H1 (cell line): Measurements from ENCODE around the gene SLX4IP. TPM values are rescaled to one million over a fixed set of nuclear protein-coding genes. Genes with fewer than 3 reads are reported as not detected.

Experiments used
- CTCF ChIA-PET: fragments of 300-600 bp; sonication (Branson Sonifier 250); formaldehyde crosslinking; loops from one replicate; lab custom pipeline; 2021; ENCODE audit not compliant: partially characterized antibody; lab: Charles Lee
- POLR2A ChIA-PET: fragments of 300-600 bp; sonication (Branson Sonifier 250); formaldehyde crosslinking; loops from one replicate; lab custom pipeline; 2021; ENCODE audit warnings: inconsistent platforms; ENCODE audit not compliant: partially characterized antibody; lab: Charles Lee
- DNase-seq, 2 experiments: peaks; one replicate each; pipeline versions ENCODE4 v3.0.0 to v3.0.0-alpha.2; 2010 to 2022; ENCODE audit warnings: low spot score in 2 of 2, low read depth in 1 of 2, mixed read lengths in 1 of 2
- FAIRE-seq: peaks from 2 replicates; lab custom pipeline; 2011; peaks lifted over from hg19 to GRCh38; lab: Jason Lieb, UNC
- H2AFZ ChIP-seq: 2 replicates; pipeline ENCODE4 v1.8.1; 2012; ENCODE audit warnings: low read length, inconsistent platforms
- H2AK5ac ChIP-seq: 2 replicates; pipeline ENCODE4 v1.6.1; 2013; ENCODE audit warnings: low read depth, low read length
- H2BK120ac ChIP-seq: replicated peaks from 2 replicates; pipeline ENCODE3; 2013; ENCODE audit warnings: low read depth, low read length, inconsistent platforms
- H2BK12ac ChIP-seq: 2 replicates; pipeline ENCODE4 v1.6.1; 2013; ENCODE audit warnings: low read depth, low read length
- H2BK15ac ChIP-seq: 2 replicates; pipeline ENCODE4 v1.6.1; 2013; ENCODE audit warnings: low read length
- H2BK20ac ChIP-seq: 2 replicates; pipeline ENCODE4 v1.6.1; 2013; ENCODE audit warnings: low read length
- H2BK5ac ChIP-seq: 2 replicates; pipeline ENCODE4 v1.6.1; 2013; ENCODE audit warnings: low read depth, low read length
- H3K14ac ChIP-seq: 2 replicates; pipeline ENCODE4 v1.6.1; 2013; ENCODE audit warnings: inconsistent platforms; ENCODE audit not compliant: insufficient read length
- H3K18ac ChIP-seq: 2 replicates; pipeline ENCODE4 v1.6.1; 2013; ENCODE audit warnings: low read length; ENCODE audit errors: extremely low read depth
- H3K23ac ChIP-seq: 2 replicates; pipeline ENCODE4 v1.6.1; 2013; ENCODE audit warnings: inconsistent platforms; ENCODE audit not compliant: insufficient read length
- H3K23me2 ChIP-seq: 2 replicates; pipeline ENCODE4 v1.6.1; 2013; ENCODE audit warnings: low read depth, low read length
- H3K27ac ChIP-seq: 2 replicates; pipeline ENCODE4 v1.6.1; 2011; ENCODE audit warnings: low read depth, low read length, inconsistent platforms
- H3K27me3 ChIP-seq, 4 experiments: replicated peaks in 1 of 4; 1 replicate in 1 of 4; 2 replicates in 3 of 4; pipeline versions ENCODE4 v1.6.1 to v1.8.1; 2011 to 2013; ENCODE audit warnings: low read length in 3 of 4, mild to moderate bottlenecking in 3 of 4, inconsistent platforms in 2 of 4, mixed read lengths in 2 of 4, moderate library complexity in 1 of 4; ENCODE audit not compliant: control insufficient read depth in 3 of 4, insufficient read depth in 3 of 4; ENCODE audit errors: extremely low read depth in 1 of 4
- H3K36me3 ChIP-seq, 4 experiments: 2 replicates each; pipeline versions ENCODE4 v1.6.1 to v1.8.1; 2011 to 2013; ENCODE audit warnings: mild to moderate bottlenecking in 4 of 4, low read length in 3 of 4, moderate library complexity in 2 of 4, control low read depth in 1 of 4, inconsistent platforms in 1 of 4; ENCODE audit not compliant: insufficient read depth in 4 of 4, control insufficient read depth in 2 of 4
- H3K4ac ChIP-seq: replicated peaks from 2 replicates; pipeline ENCODE3; 2013; ENCODE audit warnings: low read length, low read depth, mixed read lengths, inconsistent platforms; ENCODE audit not compliant: insufficient read length
- H3K4me1 ChIP-seq, 4 experiments: replicated peaks in 1 of 4; 1 replicate in 1 of 4; 2 replicates in 3 of 4; pipeline versions ENCODE4 v1.6.1 to v1.8.1; 2011 to 2013; ENCODE audit warnings: low read length in 3 of 4, inconsistent platforms in 2 of 4, mixed read lengths in 1 of 4; ENCODE audit not compliant: insufficient read depth in 4 of 4, control insufficient read depth in 3 of 4
- H3K4me2 ChIP-seq, 2 experiments: 2 replicates each; pipeline versions ENCODE4 v1.6.1 to v1.8.1; 2011 to 2013; ENCODE audit warnings: low read depth in 2 of 2, low read length in 2 of 2, control low read depth in 1 of 2, inconsistent platforms in 1 of 2, mild to moderate bottlenecking in 1 of 2; ENCODE audit not compliant: insufficient read depth in 1 of 2
- H3K4me3 ChIP-seq, 4 experiments: fragments of 200-600, 300-600 bp in 1 of 4; sonication (generic), shearing (Covaris generic), sonication (Bioruptor Twin) in 1 of 4; 2 replicates each; pipeline versions ENCODE4 v1.5.1 to v1.8.1; 2011 to 2016; ENCODE audit warnings: low read length in 4 of 4, low read depth in 3 of 4, control low read depth in 2 of 4, inconsistent platforms in 2 of 4, mild to moderate bottlenecking in 2 of 4, mixed read lengths in 1 of 4, moderate library complexity in 1 of 4; ENCODE audit not compliant: insufficient read depth in 2 of 4; ENCODE audit errors: extremely low read depth in 1 of 4
- H3K56ac ChIP-seq: replicated peaks from 2 replicates; pipeline ENCODE3; 2013; ENCODE audit warnings: low read depth, mild to moderate bottlenecking, mixed read lengths, low read length, inconsistent platforms; ENCODE audit not compliant: insufficient read length
- H3K79me1 ChIP-seq: 2 replicates; pipeline ENCODE4 v1.6.1; 2013; ENCODE audit warnings: low read depth, low read length, control low read depth
- H3K79me2 ChIP-seq, 2 experiments: 2 replicates each; pipeline versions ENCODE4 v1.6.1 to v1.8.1; 2012 to 2013; ENCODE audit warnings: low read length in 2 of 2, mild to moderate bottlenecking in 2 of 2, inconsistent platforms in 1 of 2; ENCODE audit not compliant: insufficient read depth in 2 of 2, control insufficient read depth in 1 of 2
- H3K9ac ChIP-seq, 4 experiments: replicated peaks in 1 of 4; 1 replicate in 1 of 4; 2 replicates in 3 of 4; pipeline versions ENCODE4 v1.6.1 to v1.8.1; 2011 to 2013; ENCODE audit warnings: low read depth in 3 of 4, low read length in 3 of 4, control low read depth in 2 of 4, mild to moderate bottlenecking in 2 of 4, moderate library complexity in 2 of 4, inconsistent platforms in 1 of 4; ENCODE audit errors: extremely low read depth in 1 of 4
- H3K9me3 ChIP-seq, 2 experiments: 2 replicates each; pipeline versions ENCODE4 v1.6.1 to v1.8.1; 2012 to 2013; ENCODE audit warnings: mild to moderate bottlenecking in 2 of 2, moderate library complexity in 2 of 2, control low read depth in 1 of 2, inconsistent platforms in 1 of 2, low read depth in 1 of 2, low read length in 1 of 2, mixed read lengths in 1 of 2; ENCODE audit not compliant: insufficient read depth in 2 of 2
- H4K20me1 ChIP-seq, 2 experiments: replicated peaks in 1 of 2; 2 replicates each; pipeline versions ENCODE3 to v1.8.1; 2011 to 2013; ENCODE audit warnings: inconsistent platforms in 2 of 2, low read length in 2 of 2, mild to moderate bottlenecking in 1 of 2; ENCODE audit not compliant: insufficient read depth in 2 of 2, control insufficient read depth in 1 of 2
- H4K5ac ChIP-seq: 2 replicates; pipeline ENCODE4 v1.6.1; 2013; ENCODE audit warnings: low read length, low read depth, mixed read lengths, inconsistent platforms; ENCODE audit not compliant: insufficient read length
- H4K8ac ChIP-seq: 2 replicates; pipeline ENCODE4 v1.8.0; 2013; ENCODE audit warnings: mild to moderate bottlenecking, moderate library complexity, low read length, inconsistent platforms; ENCODE audit not compliant: insufficient read depth; ENCODE audit errors: extremely low read depth
- H4K91ac ChIP-seq: replicated peaks from 2 replicates; pipeline ENCODE3; 2013; ENCODE audit warnings: low read length, mixed read lengths, inconsistent platforms; ENCODE audit not compliant: insufficient read length
- ATF2 ChIP-seq: IDR thresholded peaks from 2 replicates; pipeline ENCODE4 v1.6.1; 2012; ENCODE audit warnings: low read length, inconsistent platforms
- EZH2 ChIP-seq: fragments of 200-600 bp; sonication (generic); IDR thresholded peaks from 2 replicates; pipeline ENCODE4 v1.7.1; 2012; ENCODE audit warnings: low read depth, mild to moderate bottlenecking, moderate library complexity, low read length, inconsistent platforms; ENCODE audit not compliant: severe bottlenecking
- POLR2A ChIP-seq, 2 experiments: IDR thresholded peaks; 1 replicate in 1 of 2; 2 replicates in 1 of 2; pipeline ENCODE4 v1.6.1; 2011; ENCODE audit warnings: low read depth in 2 of 2, low read length in 2 of 2, mild to moderate bottlenecking in 2 of 2; ENCODE audit errors: control extremely low read depth in 1 of 2
- POLR2AphosphoS5 ChIP-seq: IDR thresholded peaks from 2 replicates; pipeline ENCODE4 v1.6.1; 2011; ENCODE audit warnings: low read depth, low read length
- SIN3A ChIP-seq, 2 experiments: IDR thresholded peaks in 1 of 2; conservative IDR thresholded peaks in 1 of 2; 2 replicates each; pipeline ENCODE4 v1.6.1; 2011 to 2012; ENCODE audit warnings: low read length in 2 of 2, improper control_type of control experiment in 1 of 2, low read depth in 1 of 2, mild to moderate bottlenecking in 1 of 2
- TEAD4 ChIP-seq: IDR thresholded peaks from 2 replicates; pipeline ENCODE4 v1.6.1; 2012; ENCODE audit warnings: low read depth, low read length, inconsistent platforms, mixed read lengths
- WGBS, 2 experiments: shearing (Covaris generic) in 1 of 2; methylation state at CpG; one replicate each; pipeline versions ENCODE4 v1.1.6 to v1.1.7; 2013 to 2015; ENCODE audit warnings: low lambda C conversion rate in 2 of 2, mixed read lengths in 2 of 2, inconsistent platforms in 1 of 2, low coverage in 1 of 2, missing lambda C conversion rate in 1 of 2; ENCODE audit not compliant: insufficient replicate concordance in 2 of 2, insufficient coverage in 1 of 2, insufficient read length in 1 of 2; ENCODE audit errors: extremely low coverage in 1 of 2, missing lambda C conversion rate in 1 of 2; 5-methylcytosine and 5-hydroxymethylcytosine counted together
- polyA plus RNA-seq, 7 experiments: library from polyadenylated mRNA; depleted of rRNA in 3 of 7; stranded (reverse) in 5 of 7; unstranded in 2 of 7; fragments of >200 nt in 5 of 7; fragments of 200-250 nt in 2 of 7; gene quantifications; 1 replicate in 5 of 7; 2 replicates in 1 of 7; 4 replicates in 1 of 7; pipeline versions ENCODE4 v1.2.1 to v1.2.3, GENCODE V29; 2011 to 2013; ENCODE audit warnings: missing spikeins in 2 of 7, mixed read lengths in 2 of 7
- total RNA-seq: library from RNA; stranded (reverse); fragmentation: NEBNext Ultra II Directional; extraction: Animal tissue kit (Norgen Biotek cat#: 25700); gene quantifications from 2 replicates; pipeline ENCODE4 v1.2.1, GENCODE V29; 2021

The SLX4IP gene
- total and polyA plus RNA-seq, 2 of the 8 experiments (the other 6 are each of a cell fraction or from before 2014, with no cell fraction given): 2.4 to 8.7 TPM

- H2BK120ac ChIP-seq: no peak overlapping the region
- TF ChIP-seq SIN3A (conservative IDR thresholded peaks at IDR 0.05 in 1 of 2, IDR thresholded peaks at IDR 0.05 in 1 of 2; ENCODE audit: low read depth in 1 of 2, low read length in 2 of 2) (no peak), POLR2AphosphoS5 (no peak), POLR2A (IDR thresholded peaks at IDR 0.05; ENCODE audit: control extremely low read depth in 1 of 2, low read depth in 2 of 2, low read length in 2 of 2) (no peak), ATF2 (no peak), TEAD4 (no peak), EZH2 (no peak)
- peak overlapping the region in 1 of 4 experiments; percentile 81; a peak in 2 of 8 replicates for H3K4me3 ChIP-seq
- no peak overlapping the region for H4K8ac ChIP-seq
- H3K79me2 ChIP-seq: peaks cover 13 to 77% of the 10 kb centered on the region in 2 experiments
- no peak overlapping the region for H2BK15ac ChIP-seq
- H3K23ac ChIP-seq: no peak overlapping the region
- H3K36me3 ChIP-seq: peaks cover 0 to 24% (median 5%) of the 10 kb centered on the region in 4 experiments; a peak in 3 of 8 replicates
- H3K79me1 ChIP-seq: peaks cover 4% of the 10 kb centered on the region
- H4K91ac ChIP-seq: no peak overlapping the region
- no peaks in the 10 kb centered on the region; a peak in 1 of 4 replicates for H3K9me3 ChIP-seq
- H3K4ac ChIP-seq: no peak overlapping the region
- H4K5ac ChIP-seq: no peak overlapping the region
- peaks cover 16% of the 10 kb centered on the region for H3K23me2 ChIP-seq
- CTCF ChIA-PET: interaction anchor here (0.7 to 3.3 kb wide), 3 partner anchors 10 to 20 kb away, joined by 3 to 14 read pairs (median 13); no protein-coding TSS in a partner anchor
- H3K4me1 ChIP-seq: peaks cover 12 to 33% (median 23%) of the 10 kb centered on the region in 4 experiments
- no peak overlapping the region for H2BK20ac ChIP-seq
- H2BK5ac ChIP-seq: no peak overlapping the region
- no peak overlapping the region for H3K14ac ChIP-seq
- H3K56ac ChIP-seq: no peak overlapping the region
- H3K4me2 ChIP-seq: peak overlapping the region; percentile 64 to 82; a peak in 3 of 4 replicates
- no peak overlapping the region for H3K18ac ChIP-seq
- WGBS, 2 experiments: 75% methylated on average over 6 of the region's 6 CpGs; no CpG with 5 or more reads in 1 of the 2 experiments
- no peak overlapping the region for H3K9ac ChIP-seq
- H2AFZ ChIP-seq: no peak overlapping the region
- POLR2A ChIA-PET: interaction anchor here (1.2 kb wide), 1 partner anchor 110 kb away, joined by 3 read pairs; no protein-coding TSS in a partner anchor
- peaks cover 0 to 9% of the 10 kb centered on the region in 2 experiments for H4K20me1 ChIP-seq
- no peaks in the 10 kb centered on the region; a peak in 1 of 7 replicates for H3K27me3 ChIP-seq
- no peak for DNase-seq
- no peak overlapping the region for H2AK5ac ChIP-seq
- no peak for FAIRE-seq
- no peak overlapping the region for H3K27ac ChIP-seq
- H2BK12ac ChIP-seq: no peak overlapping the region
Measured at GRCh38 chr20:10669843-10670446, 234.8 kb downstream of the SLX4IP start.
